PFSK-1 (cell line): ENCODE results near the gene EPG5.

Source experiments
- FOXP2 ChIP-seq: optimal IDR thresholded peaks from 2 replicates; pipeline ENCODE3; 2011; ENCODE audit warnings: borderline replicate concordance, control low read depth, inconsistent platforms; ENCODE audit not compliant: insufficient read depth; ENCODE audit errors: extremely low read length, extremely low read depth
- POLR2AphosphoS5 ChIP-seq: IDR thresholded peaks from 2 replicates; pipeline ENCODE4 v1.6.1; 2012; ENCODE audit warnings: low read depth, mild to moderate bottlenecking, control low read depth, low read length, moderate library complexity
- REST ChIP-seq, 2 experiments: IDR thresholded peaks; 2 replicates each; pipeline versions ENCODE4 v1.6.1 to v1.8.0; 2011 to 2012; ENCODE audit warnings: low read depth in 2 of 2, low read length in 2 of 2, control low read depth in 1 of 2, inconsistent platforms in 1 of 2, mild to moderate bottlenecking in 1 of 2, moderate library complexity in 1 of 2; ENCODE audit not compliant: insufficient read depth in 1 of 2
- SIN3A ChIP-seq: IDR thresholded peaks from 2 replicates; pipeline ENCODE4 v1.6.1; 2012; ENCODE audit warnings: mild to moderate bottlenecking, low read length, moderate library complexity, borderline replicate concordance; ENCODE audit not compliant: insufficient read depth
- TAF1 ChIP-seq: IDR thresholded peaks from 2 replicates; pipeline ENCODE4 v1.6.1; 2012; ENCODE audit warnings: low read length, control low read depth, borderline replicate concordance; ENCODE audit not compliant: insufficient read depth

The EPG5 gene

GRCh38 chr18:46008531-46008930 is 41.4 kb upstream of the EPG5 start:
- TF ChIP-seq POLR2AphosphoS5 (no peak), FOXP2 (no peak), REST (IDR thresholded peaks at IDR 0.05; ENCODE audit: insufficient read depth in 1 of 2, low read depth in 2 of 2, low read length in 2 of 2) (no peak), SIN3A (no peak), TAF1 (no peak)

GRCh38 chr18:46007165-46007564 is 40.0 kb upstream of the EPG5 start:
- TF ChIP-seq REST (IDR thresholded peaks at IDR 0.05; ENCODE audit: insufficient read depth in 1 of 2, low read depth in 2 of 2, low read length in 2 of 2) (no peak), FOXP2 (no peak), TAF1 (no peak), SIN3A (no peak), POLR2AphosphoS5 (no peak)

- TF ChIP-seq TAF1: no peak
- TF ChIP-seq REST (IDR thresholded peaks at IDR 0.05; ENCODE audit: insufficient read depth in 1 of 2, low read depth in 2 of 2, low read length in 2 of 2): no peak
- TF ChIP-seq POLR2AphosphoS5: no peak
- TF ChIP-seq FOXP2: no peak
- TF ChIP-seq SIN3A: no peak
Observed at GRCh38 chr18:46002934-46003333, 35.8 kb upstream of the EPG5 start.

DNA sequence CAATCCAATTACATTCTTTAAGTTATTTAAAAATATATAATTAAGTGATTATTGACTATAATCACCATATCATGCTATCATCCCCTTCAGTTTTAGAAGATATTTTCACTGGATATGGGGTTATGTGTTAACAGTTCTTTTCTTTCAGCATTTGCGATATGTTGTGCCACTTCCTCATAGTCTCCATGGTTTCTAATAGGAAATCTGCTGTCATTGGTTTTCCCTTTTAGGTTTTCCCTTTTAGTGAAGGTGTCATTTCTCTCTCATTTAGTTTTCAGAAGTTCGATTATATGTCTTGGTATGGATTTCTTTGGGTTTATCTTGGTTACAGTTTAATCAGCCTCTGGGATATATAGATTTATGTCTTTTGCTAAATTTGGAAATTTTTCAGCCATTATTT is 34.8 kb upstream of the EPG5 start:
- TF ChIP-seq SIN3A (no peak), TAF1 (no peak), FOXP2 (no peak), REST (IDR thresholded peaks at IDR 0.05; ENCODE audit: insufficient read depth in 1 of 2, low read depth in 2 of 2, low read length in 2 of 2) (no peak), POLR2AphosphoS5 (no peak)

DNA sequence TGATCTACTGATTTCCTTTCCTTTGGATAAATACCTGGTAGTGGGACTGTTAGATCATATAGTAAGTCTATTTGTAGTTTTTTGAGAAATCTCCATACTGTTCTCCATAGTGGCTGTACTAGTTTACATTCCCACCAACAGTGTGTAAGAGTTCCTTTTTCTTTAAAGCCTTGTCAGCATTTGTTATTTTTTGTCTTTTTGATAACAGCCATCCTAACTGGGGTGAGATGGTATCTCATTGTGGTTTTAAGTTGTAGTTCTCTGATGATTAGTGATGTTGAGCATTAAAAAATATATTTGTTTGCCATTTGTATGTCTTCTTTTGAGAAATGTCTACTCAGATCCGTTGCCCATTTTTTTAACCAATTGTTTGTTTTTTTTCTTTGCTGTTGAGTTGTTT is 33.9 kb upstream of the EPG5 start:
- TF ChIP-seq POLR2AphosphoS5: no peak
- no peak for TF ChIP-seq TAF1
- no peak for TF ChIP-seq SIN3A
- TF ChIP-seq REST (IDR thresholded peaks at IDR 0.05; ENCODE audit: insufficient read depth in 1 of 2, low read depth in 2 of 2, low read length in 2 of 2): no peak
- no peak for TF ChIP-seq FOXP2
